GM18951 (cell line): ENCODE data around the gene ACTN1.
"Not testable (repeated sequence)": the region's sequence is repeated elsewhere in the genome, so short reads cannot be mapped to it uniquely, and the experiment has no call there.

ENCODE experiments used
- POLR2A ChIP-seq: IDR thresholded peaks from 4 replicates; pipeline ENCODE4 v1.6.1; 2011; ENCODE audit warnings: mild to moderate bottlenecking; ENCODE audit not compliant: insufficient read length, insufficient read depth; ENCODE audit errors: extremely low read depth
- in situ Hi-C: fragments of 300-500 bp; cut with MboI; formaldehyde crosslinking; loops from one replicate; pipeline ENCODE4 v1.12.0; 2022; ENCODE audit warnings: low sequenced_read_pairs, mixed read lengths, inconsistent platforms; ENCODE audit not compliant: unreplicated experiment

Gene ACTN1

DNA sequence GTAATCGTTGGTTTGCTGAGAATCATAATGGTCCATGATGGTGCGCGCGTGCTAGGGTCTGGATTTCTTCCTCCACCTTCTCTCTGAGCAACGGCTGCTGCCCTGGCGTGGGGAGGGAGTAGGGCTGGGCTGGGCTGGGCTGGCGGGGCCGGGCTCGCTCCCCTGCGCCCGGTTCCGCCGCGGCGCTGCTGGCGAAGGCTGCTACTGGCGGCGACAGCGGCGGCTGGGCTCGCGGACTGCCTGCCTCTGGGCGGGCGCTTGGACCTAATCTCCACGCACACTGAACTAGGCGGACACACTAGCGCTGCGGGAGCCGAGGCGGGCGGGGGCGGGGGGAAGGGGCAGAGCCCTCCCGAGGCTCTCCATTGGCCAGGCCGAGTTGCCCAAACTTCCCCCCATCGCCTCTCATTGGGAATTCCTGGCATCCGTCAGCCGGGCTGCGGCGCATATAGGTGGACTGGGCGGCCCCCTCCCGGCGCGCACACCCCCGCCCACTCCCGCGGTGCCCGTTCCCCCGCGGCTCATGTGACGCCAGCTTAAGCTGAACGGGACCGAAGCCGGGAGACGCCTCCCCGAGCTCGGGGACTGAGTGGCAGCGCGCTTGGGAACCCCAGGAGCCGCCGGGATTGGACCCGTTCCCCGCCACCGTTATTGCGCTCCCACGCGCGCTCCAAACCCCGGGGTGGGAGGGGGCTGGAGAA is at the start of gene ACTN1:
Gene ACTN1 (minus strand): TSS at position 282 of the 701 bp plus-strand sequence. CDS start 246 bp downstream, at position 36.
- in situ Hi-C loops, result no loop called here
- TF ChIP-seq POLR2A, result peak; percentile 60

DNA sequence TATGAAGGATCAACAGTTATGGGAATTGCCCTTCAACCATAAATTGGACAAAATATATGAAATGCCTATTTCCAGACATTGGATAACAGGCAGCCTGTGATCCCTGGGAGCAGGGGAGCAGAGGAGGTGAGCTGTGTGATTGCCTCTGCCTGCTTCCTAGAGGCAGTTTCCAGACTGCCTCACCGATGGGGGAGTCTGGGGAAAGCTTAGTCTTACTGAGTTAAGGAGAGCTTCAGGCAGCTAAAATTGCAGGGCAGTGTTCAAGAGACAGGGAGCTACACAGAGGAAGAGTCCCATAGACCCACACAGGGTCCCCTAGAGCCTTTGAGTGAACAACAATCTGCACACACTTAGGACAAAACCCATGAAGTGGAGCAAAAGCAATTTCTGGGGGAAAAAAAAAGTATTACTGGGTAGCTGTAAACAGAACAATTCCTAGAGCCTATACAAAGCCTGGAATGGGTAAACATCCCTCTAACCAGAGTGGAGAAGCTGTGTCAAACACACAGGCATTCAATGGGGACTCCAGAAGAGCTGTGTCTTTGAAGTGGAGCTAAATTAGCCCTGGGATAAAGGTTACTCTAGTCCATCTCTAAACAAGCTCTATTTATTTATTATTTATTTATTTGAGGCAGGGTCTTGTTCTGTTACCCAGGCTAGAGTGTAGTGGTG is 48.3 kb upstream of the ACTN1 start:
- in situ Hi-C loops, result no loop called here
- TF ChIP-seq POLR2A, result no peak

DNA sequence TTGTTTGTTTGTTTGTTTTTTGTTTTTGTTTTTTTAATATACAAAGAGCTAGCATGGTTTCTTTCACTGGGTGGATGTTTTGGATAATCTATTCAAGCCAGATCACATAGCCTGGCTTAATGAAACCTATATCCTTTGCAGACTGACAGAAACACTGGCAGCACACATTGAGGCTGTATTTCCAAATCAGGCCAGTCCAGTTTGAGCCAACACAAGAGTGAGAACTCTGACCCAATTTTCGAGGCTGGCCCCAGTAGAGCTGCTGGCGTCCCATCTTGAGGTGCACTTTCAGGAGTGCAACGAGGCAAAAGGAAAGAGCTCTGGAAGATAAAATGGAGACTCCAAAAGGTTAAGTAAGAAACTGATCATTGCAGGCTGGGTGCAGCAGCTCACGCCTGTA is 43.9 kb upstream of the ACTN1 start:
- TF ChIP-seq POLR2A, result no peak
- in situ Hi-C loops, result no loop called here

DNA sequence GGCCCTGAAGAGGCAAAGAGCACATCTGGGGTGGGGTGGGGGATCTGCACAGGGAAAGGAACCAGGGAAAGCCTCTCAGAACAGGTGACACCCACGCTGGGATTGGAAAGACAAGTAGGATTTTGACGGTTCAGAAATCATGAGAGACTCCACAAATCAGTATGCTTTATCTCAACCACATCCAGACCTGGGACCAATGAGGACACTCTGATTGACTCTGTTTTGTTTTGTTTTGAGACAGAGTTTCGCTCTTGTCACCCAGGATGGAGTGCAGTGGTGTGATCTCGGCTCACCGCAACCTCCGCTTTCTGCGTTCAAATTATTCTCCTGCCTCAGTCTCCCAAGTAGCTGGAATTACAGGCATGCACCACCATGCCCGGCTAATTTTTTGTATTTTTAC is 43.0 kb upstream of the ACTN1 start:
- in situ Hi-C loops, result not testable (repeated sequence)

DNA sequence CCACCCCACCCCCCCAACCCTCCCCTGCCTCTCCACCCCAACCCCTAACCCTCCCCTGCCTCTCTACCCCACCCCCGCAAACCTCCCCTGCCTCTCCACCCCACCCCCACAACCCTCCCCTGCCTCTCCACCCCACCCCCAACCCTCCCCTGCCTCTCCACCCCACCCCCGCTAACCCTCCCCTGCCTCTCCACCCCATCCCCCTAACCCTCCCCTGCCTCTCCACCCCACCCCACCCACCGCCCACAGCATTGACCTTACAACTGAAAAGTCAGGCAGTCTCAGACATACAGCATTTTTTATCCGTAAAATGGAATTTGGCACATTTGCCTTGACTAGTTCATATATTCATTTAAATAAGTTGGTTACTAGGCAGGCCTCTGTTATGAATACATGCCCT is 38.6 kb upstream of the ACTN1 start:
- TF ChIP-seq POLR2A, result no peak

DNA sequence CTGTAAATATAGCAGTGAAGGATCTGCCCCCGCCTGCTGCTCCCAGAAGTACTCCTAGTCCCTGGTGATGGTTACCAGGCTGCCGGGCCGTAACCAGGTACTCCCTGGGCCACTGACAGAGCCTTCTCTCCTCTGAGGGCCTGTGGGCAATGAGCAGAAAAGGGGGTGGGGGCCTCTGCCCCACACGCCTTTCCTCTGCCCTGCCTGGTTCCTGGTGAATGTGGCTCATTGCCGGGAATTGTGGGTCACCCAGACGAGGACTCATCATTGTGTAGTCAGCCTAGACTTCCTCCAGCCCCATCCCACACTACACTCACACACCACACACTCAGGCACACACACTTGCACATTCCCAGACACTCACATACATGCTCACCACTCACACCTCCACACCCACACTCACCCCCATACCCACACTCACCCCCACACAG is 35.7 kb upstream of the ACTN1 start:
- in situ Hi-C loops, result no loop called here

More for the DNA sequence above, 38.6 kb upstream of the ACTN1 start:
- in situ Hi-C loops, result no loop called here

DNA sequence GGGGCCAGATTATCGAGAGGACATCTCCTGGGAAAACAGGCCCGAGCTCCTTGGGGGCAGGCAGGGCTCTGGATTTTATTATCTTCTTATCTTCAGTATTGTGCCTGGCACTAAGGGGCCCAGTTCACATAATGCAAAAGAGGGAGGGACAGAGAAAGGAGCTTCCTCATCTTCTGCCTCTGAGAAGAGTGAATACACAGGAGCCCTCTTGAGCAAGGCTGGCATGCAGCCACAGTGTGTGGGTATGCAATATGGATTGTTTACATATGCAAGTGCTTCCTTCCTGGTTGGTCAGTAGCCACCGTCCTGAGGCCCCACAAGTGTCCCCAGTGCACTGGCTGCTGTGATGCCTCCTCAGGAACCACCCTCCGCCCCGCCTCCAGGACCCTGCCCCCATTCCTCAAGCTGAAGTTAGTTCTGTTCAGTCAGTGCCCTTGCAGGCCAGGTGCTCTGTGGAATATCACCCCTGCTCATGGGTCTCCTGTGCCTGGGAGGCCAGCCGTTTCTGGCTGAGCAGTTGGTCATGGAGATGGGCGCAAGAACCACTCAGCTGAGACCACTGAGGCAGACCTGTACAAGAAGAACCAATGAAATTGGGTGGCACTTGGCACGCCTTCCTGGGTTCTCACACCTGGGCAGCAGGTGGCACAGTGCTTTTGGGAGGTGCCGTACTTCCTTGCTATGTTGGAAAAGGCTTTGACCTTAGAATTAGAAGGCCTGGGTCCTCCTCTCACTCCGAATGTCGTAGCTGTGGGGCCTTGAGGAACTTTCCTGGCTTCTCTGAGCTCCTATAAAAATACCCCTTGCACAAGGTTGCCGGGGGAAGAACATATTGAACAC is 35.1 kb upstream of the ACTN1 start:
- TF ChIP-seq POLR2A, result no peak
- in situ Hi-C loops, result no loop called here

More for the DNA sequence above, 35.7 kb upstream of the ACTN1 start:
- no peak for TF ChIP-seq POLR2A

DNA sequence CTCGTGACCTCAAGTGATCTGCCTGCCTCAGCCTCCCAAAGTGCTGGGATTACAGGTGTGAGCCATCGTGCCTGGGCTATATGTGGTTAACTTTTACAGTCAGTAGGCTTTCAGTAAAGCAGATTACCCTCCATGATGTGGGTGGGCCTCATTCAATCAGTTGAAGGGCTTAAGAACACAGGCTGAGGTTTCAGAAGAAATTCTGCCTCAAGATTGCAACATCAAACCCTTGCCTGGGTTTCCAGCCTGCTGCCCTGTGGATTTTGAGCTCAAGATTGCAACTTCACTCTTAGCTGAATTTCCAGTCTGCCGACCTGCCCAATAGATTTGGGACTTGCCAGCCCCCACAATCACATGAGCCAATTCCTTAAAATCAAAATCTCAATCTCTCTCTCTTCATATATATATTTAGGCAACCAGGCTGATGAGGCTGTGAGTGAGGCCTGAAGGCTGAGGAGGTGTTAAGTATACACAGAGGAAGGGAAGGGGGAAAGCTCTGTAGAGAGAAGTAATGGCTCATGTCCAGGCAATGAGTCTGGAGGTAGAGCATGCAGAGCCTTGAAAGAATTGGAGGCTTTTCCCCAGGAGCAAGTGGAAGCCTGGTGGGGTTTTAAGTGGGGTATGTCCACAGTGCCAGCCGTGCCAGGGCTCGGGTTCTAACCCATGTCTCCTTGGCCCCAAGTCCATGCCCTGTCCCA is 33.3 kb upstream of the ACTN1 start:
- no peak for TF ChIP-seq POLR2A
- in situ Hi-C loops, result no loop called here

DNA sequence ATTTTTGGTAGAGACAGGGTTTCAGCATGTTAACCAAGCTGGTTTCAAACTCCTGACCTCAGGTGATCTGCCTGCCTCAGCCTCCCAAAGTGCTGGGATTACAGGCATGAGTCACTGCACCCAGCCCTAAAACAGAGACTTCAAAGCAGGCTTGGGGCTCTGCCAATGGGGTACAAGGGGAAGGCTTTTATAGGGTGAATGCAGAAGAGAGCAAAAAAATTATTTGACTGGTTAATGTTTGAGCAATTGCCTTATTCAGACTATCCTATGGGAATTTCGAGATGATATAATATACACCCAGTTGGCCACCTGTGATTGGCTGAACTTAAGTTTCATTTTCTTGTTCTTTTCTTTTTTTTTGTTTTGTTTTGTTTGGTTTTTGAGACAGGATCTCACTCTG is 31.5 kb upstream of the ACTN1 start:
- in situ Hi-C loops, result no loop called here
- TF ChIP-seq POLR2A, result no peak

DNA sequence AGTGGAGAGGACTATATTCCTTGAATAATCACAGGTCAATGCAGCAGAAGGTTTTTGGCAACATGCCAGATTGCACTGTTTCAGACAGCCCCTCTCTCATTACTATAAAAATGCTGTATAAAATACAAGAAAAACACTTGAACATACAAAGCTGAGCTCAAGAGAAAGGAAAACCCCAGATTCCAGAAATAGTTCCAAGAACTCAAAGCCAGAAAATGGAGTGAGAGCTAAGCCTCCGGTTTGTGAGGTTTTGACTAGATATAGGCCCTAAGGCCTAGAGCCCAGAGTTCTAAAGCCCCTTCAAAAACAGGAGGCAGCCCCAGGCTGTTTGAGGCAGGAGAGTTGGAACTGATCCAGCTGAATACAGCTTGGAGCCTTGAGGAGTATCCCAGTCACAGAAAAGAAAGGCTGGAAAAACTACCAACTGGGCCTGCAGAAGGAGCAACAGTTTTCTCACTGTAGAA is 29.4 kb upstream of the ACTN1 start:
- in situ Hi-C loops, result no loop called here
- TF ChIP-seq POLR2A, result no peak

DNA sequence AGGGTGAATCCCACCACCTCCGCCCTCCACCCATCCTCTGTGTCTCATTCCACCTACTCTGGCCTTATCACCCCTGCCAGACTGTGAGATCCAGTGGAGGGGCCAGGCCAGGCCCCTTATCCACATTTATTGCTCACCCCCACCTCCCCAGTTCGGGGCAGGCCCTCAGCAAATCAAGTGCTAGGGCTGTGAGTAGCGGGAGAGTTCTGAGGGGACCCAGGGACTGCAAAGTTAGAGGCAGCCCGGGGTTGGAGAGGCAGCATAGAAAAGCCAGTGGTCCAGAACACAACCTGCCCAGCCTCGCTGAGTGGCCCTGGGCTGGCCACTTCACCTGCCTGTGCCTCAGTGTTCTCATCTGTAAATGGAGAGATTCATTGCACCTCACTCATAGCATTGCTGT is 27.2 kb upstream of the ACTN1 start:
- no peak for TF ChIP-seq POLR2A
- in situ Hi-C loops, result no loop called here

DNA sequence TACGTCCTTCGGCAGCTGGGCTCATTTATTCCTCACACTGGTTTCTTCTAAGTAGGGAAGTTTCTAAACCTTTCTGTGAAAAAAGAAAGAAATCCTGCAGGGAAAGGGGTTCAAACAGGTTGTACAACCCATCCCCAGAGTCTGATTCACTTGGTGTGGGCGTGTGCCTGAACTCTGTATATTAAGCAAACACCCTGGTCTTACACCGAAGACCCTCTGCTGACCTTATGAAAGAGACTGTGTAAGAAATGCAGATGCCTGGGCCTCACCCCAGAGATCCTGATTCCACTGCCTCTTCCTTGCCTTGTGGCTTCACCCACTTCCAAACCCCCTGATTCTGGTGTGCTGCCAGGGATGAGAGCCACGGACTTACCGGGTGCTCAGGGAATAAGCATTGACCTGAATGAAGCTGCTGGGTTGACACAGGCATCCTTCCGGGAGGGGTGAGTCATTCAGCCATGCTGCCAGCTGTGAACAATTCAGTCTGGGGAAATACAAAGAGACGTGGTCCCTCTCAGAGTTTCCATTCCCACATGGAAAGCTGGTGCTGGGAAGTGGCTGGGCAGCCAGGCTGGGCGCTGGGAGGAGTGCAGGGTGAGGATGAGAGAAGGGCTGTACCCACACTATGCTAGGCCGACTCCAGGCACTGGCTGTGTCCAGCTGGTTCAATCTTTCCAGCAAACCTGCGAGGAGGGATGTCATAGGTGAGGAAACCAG is 26.5 kb upstream of the ACTN1 start:
- no peak for TF ChIP-seq POLR2A
- in situ Hi-C loops, result no loop called here
